Coronary artery (tissue), 2 donors: ENCODE results near the gene EEF1B2.
"Not testable (repeated sequence)": the region's sequence is repeated elsewhere in the genome, so short reads cannot be mapped to it uniquely, and the experiment has no call there.

Experiments used
- DNase-seq: peaks from one replicate; pipeline ENCODE4 v3.0.0-alpha.2; 2017; ENCODE audit warnings: low spot score
- H3K27ac ChIP-seq, 2 donors: fragments of 200-600 bp; sonication (generic); one replicate each; pipeline ENCODE4 v1.5.1; 2016 to 2019
- H3K4me3 ChIP-seq: fragments of 200-600 bp; sonication (generic); 2 replicates; pipeline ENCODE4 v1.5.1; 2016; ENCODE audit warnings: mild to moderate bottlenecking, moderate library complexity
- CTCF ChIP-seq: fragments of 200-600 bp; sonication (generic); IDR thresholded peaks from one replicate; pipeline ENCODE4 v1.5.1; 2019; ENCODE audit warnings: antibody characterized with exemption

EEF1B2 gene

GRCh38 chr2:206154197-206154596 is 5.5 kb upstream of the EEF1B2 start:
- TF ChIP-seq CTCF, result no peak
- Histone ChIP-seq H3K4me3 (no peak overlapping the region), H3K27ac (no peak overlapping the region)
- DNase-seq, result no peak

- not testable (repeated sequence) for H3K27ac ChIP-seq, DNase-seq
- H3K4me3 ChIP-seq, result peak overlapping the region; percentile 90
These were observed 2.7 kb upstream of the EEF1B2 start for GRCh38 chr2:206157014-206157413.

- DNase-seq, result no peak
- no peak for TF ChIP-seq CTCF
- H3K27ac ChIP-seq, result peak overlapping the region; percentile 90 to 91
- peak overlapping the region; percentile 90 for H3K4me3 ChIP-seq
These were observed 941 bp upstream of the EEF1B2 start for GRCh38 chr2:206158563-206159345.

- peak overlapping the region; percentile 90 for H3K4me3 ChIP-seq
- no peak for TF ChIP-seq CTCF
- DNase-seq, result no peak
- H3K27ac ChIP-seq, result peak overlapping the region; percentile 90 to 91
These were observed 571 bp downstream of the EEF1B2 start for GRCh38 chr2:206160125-206160806.

GRCh38 chr2:206160807-206161179 is 1.1 kb downstream of the EEF1B2 start:
- no peak for DNase-seq
- peak overlapping the region; percentile 90 to 91 for H3K27ac ChIP-seq
- no peak for TF ChIP-seq CTCF
- H3K4me3 ChIP-seq, result peak overlapping the region; percentile 90

GRCh38 chr2:206162401-206162800 is 2.7 kb downstream of the EEF1B2 start:
- H3K4me3 ChIP-seq, DNase-seq, H3K27ac ChIP-seq: not testable (repeated sequence)

- TF ChIP-seq CTCF, result no peak
- H3K4me3 ChIP-seq, result no peak overlapping the region
- no peak overlapping the region for H3K27ac ChIP-seq
- no peak for DNase-seq
These were observed 3.7 kb downstream of the EEF1B2 start for GRCh38 chr2:206163251-206163880.
